ENCODE data around the gene ACP6. TPM values are rescaled to one million over a fixed set of nuclear protein-coding genes. Genes with fewer than 3 reads are reported as not detected.

Gene ACP6
- total and polyA plus RNA-seq, 2 of the 13 experiments (the other 11 are each of a cell fraction or from before 2014, with no cell fraction given) = 18.1 to 33.7 TPM

- TF ChIP-seq ZNF512B (CRISPR knock-in tag; IDR thresholded peaks at IDR 0.05; ENCODE audit: borderline replicate concordance) (no peak), HNRNPLL (IDR thresholded peaks at IDR 0.05; ENCODE audit: low read depth, low read length, poor library complexity, severe bottlenecking) (no peak), PCBP2 (optimal IDR thresholded peaks at IDR 0.05; ENCODE audit: low read depth, low read length, poor library complexity, severe bottlenecking) (no peak), ZNF703 (CRISPR knock-in tag; IDR thresholded peaks at IDR 0.05; ENCODE audit: borderline replicate concordance) (no peak), NKX3-1 (CRISPR knock-in tag; IDR thresholded peaks at IDR 0.05) (no peak), ZFAT (CRISPR knock-in tag; conservative IDR thresholded peaks at IDR 0.05) (no peak), ZNF225 (CRISPR knock-in tag; IDR thresholded peaks at IDR 0.05) (no peak), SP5 (CRISPR knock-in tag; IDR thresholded peaks at IDR 0.05; ENCODE audit: borderline replicate concordance, low read depth) (peak; percentile 73; the same call in 1 of the 2 replicates), ZNF572 (CRISPR knock-in tag; IDR thresholded peaks at IDR 0.05) (no peak), SOX6 (IDR thresholded peaks at IDR 0.05) (no peak), SOX6 (CRISPR knock-in tag; IDR thresholded peaks at IDR 0.05) (peak; percentile 75), PCBP1 (IDR thresholded peaks at IDR 0.05; ENCODE audit: borderline replicate concordance, low read depth, low read length) (no peak), SYNCRIP (IDR thresholded peaks at IDR 0.05; ENCODE audit: insufficient read depth, low read depth, low read length) (no peak), SP2 (CRISPR knock-in tag; IDR thresholded peaks at IDR 0.05) (no peak), ARNTL (CRISPR knock-in tag; IDR thresholded peaks at IDR 0.05) (peak; percentile 58; the same call in 1 of the 2 replicates), KLF16 (CRISPR knock-in tag; IDR thresholded peaks at IDR 0.05) (peak in 1 of 2 experiments; percentile 46; a peak in 1 of 4 replicates), MAFK (conservative IDR thresholded peaks at IDR 0.05 in 1 of 2, IDR thresholded peaks at IDR 0.05 in 1 of 2; ENCODE audit: low read length in 2 of 2) (0 out of 4 replicates have a peak, but pooled peaks of 1 of the 2 experiments have one; percentile 11), ZNF660 (CRISPR knock-in tag; IDR thresholded peaks at IDR 0.05; ENCODE audit: borderline replicate concordance, low read depth) (no peak), GZF1 (CRISPR knock-in tag; IDR thresholded peaks at IDR 0.05) (no peak), ZFP62 (CRISPR knock-in tag; IDR thresholded peaks at IDR 0.05) (no peak)
- TF ChIP-seq, protein P1, sequence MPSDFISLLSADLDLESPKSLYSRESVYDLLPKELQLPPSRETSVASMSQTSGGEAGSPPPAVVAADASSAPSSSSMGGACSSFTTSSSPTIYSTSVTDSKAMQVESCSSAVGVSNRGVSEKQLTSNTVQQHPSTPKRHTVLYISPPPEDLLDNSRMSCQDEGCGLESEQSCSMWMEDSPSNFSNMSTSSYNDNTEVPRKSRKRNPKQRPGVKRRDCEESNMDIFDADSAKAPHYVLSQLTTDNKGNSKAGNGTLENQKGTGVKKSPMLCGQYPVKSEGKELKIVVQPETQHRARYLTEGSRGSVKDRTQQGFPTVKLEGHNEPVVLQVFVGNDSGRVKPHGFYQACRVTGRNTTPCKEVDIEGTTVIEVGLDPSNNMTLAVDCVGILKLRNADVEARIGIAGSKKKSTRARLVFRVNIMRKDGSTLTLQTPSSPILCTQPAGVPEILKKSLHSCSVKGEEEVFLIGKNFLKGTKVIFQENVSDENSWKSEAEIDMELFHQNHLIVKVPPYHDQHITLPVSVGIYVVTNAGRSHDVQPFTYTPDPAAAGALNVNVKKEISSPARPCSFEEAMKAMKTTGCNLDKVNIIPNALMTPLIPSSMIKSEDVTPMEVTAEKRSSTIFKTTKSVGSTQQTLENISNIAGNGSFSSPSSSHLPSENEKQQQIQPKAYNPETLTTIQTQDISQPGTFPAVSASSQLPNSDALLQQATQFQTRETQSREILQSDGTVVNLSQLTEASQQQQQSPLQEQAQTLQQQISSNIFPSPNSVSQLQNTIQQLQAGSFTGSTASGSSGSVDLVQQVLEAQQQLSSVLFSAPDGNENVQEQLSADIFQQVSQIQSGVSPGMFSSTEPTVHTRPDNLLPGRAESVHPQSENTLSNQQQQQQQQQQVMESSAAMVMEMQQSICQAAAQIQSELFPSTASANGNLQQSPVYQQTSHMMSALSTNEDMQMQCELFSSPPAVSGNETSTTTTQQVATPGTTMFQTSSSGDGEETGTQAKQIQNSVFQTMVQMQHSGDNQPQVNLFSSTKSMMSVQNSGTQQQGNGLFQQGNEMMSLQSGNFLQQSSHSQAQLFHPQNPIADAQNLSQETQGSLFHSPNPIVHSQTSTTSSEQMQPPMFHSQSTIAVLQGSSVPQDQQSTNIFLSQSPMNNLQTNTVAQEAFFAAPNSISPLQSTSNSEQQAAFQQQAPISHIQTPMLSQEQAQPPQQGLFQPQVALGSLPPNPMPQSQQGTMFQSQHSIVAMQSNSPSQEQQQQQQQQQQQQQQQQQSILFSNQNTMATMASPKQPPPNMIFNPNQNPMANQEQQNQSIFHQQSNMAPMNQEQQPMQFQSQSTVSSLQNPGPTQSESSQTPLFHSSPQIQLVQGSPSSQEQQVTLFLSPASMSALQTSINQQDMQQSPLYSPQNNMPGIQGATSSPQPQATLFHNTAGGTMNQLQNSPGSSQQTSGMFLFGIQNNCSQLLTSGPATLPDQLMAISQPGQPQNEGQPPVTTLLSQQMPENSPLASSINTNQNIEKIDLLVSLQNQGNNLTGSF (CRISPR knock-in tag; IDR thresholded peaks at IDR 0.05) = no peak
- TF ChIP-seq, protein P2, sequence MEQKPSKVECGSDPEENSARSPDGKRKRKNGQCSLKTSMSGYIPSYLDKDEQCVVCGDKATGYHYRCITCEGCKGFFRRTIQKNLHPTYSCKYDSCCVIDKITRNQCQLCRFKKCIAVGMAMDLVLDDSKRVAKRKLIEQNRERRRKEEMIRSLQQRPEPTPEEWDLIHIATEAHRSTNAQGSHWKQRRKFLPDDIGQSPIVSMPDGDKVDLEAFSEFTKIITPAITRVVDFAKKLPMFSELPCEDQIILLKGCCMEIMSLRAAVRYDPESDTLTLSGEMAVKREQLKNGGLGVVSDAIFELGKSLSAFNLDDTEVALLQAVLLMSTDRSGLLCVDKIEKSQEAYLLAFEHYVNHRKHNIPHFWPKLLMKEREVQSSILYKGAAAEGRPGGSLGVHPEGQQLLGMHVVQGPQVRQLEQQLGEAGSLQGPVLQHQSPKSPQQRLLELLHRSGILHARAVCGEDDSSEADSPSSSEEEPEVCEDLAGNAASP (CRISPR knock-in tag; IDR thresholded peaks at IDR 0.05; ENCODE audit: borderline replicate concordance) = peak; percentile 24; the same call in 1 of the 2 replicates
These were observed 58.0 kb downstream of the ACP6 start (continued) for GRCh38 chr1:147612366-147612765.
